ENCODE data around the gene GADD45GIP1.
"Not testable (repeated sequence)": the region's sequence is repeated elsewhere in the genome, so short reads cannot be mapped to it uniquely, and the experiment has no call there.

Gene GADD45GIP1

GRCh38 chr19:12985049-12985776 is 28.2 kb upstream of the GADD45GIP1 start:
- Histone ChIP-seq H3K36me3 (ENCODE audit: insufficient read depth, low read length) (no peaks in the 10 kb centered on the region), H3K9me3 (replicated peaks; ENCODE audit: low read length) (no peaks in the 10 kb centered on the region), H3K4me3 (ENCODE audit: low read length) (peak overlapping the region; percentile 35), H3K9ac (ENCODE audit: low read depth, low read length) (no peak overlapping the region), H3K4me2 (ENCODE audit: low read length) (peak overlapping the region; percentile 37), H3K27me3 (ENCODE audit: control insufficient read depth, insufficient read depth, low read length) (no peaks in the 10 kb centered on the region), H3K4me1 (ENCODE audit: control insufficient read depth, insufficient read depth, low read length) (peaks cover 23% of the 10 kb centered on the region)

DNA sequence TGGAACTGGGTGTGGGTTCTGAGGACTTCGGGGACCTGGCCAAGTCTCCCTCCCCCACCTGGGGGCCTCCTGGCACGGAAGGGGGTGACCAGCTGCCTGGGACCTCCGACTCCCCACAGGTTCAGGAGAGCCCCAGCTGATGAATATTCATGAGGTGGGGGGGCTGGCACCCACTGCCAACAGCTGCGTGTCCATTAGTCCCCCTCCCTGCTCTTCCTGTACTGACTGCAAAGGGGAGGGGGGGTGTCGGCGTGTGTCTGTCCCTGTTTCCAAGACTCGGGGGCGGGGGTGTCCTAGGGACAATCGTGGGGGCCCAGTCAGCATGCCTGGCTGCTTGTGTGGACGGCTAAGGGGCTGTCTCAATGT is 27.6 kb upstream of the GADD45GIP1 start:
- peaks cover 23% of the 10 kb centered on the region for H3K4me1 ChIP-seq (ENCODE audit: control insufficient read depth, insufficient read depth, low read length)
- H3K36me3 ChIP-seq (ENCODE audit: insufficient read depth, low read length) = no peaks in the 10 kb centered on the region
- peak overlapping the region; percentile 35 for H3K4me3 ChIP-seq (ENCODE audit: low read length)
- H3K9me3 ChIP-seq (replicated peaks; ENCODE audit: low read length) = no peaks in the 10 kb centered on the region
- no peaks in the 10 kb centered on the region for H3K27me3 ChIP-seq (ENCODE audit: control insufficient read depth, insufficient read depth, low read length)
- H3K4me2 ChIP-seq (ENCODE audit: low read length) = peak overlapping the region; percentile 37
- no peak overlapping the region for H3K9ac ChIP-seq (ENCODE audit: low read depth, low read length)

DNA sequence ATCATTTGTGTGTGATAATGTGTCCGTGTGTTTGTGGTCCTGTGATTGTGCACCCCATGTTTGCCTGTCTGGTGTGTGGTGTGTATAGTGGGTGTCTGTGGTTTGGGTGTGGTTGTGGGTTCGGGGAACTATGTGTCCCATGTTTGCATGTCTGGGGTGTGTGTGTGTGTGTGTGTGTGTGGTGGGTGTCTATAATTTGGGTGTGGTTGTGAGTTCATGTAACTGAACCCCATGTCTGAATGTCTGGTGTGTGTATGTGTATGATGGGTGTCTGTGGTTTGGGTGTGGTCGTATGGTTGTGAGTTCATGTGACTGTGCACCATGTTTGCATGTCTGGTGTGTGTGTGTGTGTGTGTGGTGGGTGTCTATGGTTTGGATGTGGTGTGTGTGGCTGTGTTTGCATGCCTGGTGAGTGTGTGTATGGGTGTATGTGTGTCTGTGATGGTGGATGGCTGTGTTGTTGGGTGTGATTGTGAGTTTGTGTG is 27.2 kb upstream of the GADD45GIP1 start:
- Histone ChIP-seq H3K4me2 (ENCODE audit: low read length) (no peak overlapping the region), H3K9ac (ENCODE audit: low read depth, low read length) (no peak overlapping the region), H3K27me3 (ENCODE audit: control insufficient read depth, insufficient read depth, low read length) (no peaks in the 10 kb centered on the region), H3K4me1 (ENCODE audit: control insufficient read depth, insufficient read depth, low read length) (peaks cover 23% of the 10 kb centered on the region), H3K4me3 (ENCODE audit: low read length) (no peak overlapping the region), H3K36me3 (ENCODE audit: insufficient read depth, low read length) (no peaks in the 10 kb centered on the region), H3K9me3 (replicated peaks; ENCODE audit: low read length) (no peaks in the 10 kb centered on the region)

DNA sequence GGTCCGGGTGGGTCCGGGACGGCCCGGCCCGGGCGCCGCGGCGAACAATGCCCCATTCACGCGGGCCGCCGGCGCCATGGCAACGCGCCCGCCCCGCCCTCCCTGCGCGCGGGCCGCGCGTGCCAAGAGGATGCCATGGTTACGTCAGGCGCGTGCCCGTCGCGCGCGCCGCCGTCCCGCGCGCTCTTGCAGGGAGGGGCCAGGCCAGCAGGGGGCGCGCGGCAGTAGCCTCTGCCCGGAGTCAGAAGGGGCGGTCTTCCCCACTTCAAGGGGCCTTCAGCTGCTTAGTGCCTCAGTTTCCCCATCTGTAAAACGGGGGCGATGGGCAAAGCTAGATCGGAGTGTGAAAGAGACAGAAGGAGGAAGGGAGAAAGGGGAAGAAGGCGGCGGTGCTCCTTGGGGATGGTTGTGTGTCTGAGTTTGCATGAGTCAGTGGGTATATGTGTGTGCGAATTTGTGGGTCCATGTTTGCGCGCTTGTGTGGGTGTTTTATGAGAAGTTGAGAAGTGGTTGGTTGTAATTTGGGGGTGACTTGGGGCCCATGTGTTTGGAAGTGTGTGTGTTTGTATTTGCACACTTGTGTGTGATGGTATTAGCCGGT is 26.6 kb upstream of the GADD45GIP1 start:
- Histone ChIP-seq H3K4me2 (ENCODE audit: low read length) (peak overlapping the region; percentile 74), H3K9me3 (replicated peaks; ENCODE audit: low read length) (no peaks in the 10 kb centered on the region), H3K27me3 (ENCODE audit: control insufficient read depth, insufficient read depth, low read length) (no peaks in the 10 kb centered on the region), H3K4me1 (ENCODE audit: control insufficient read depth, insufficient read depth, low read length) (peaks cover 23% of the 10 kb centered on the region), H3K4me3 (ENCODE audit: low read length) (peak overlapping the region; percentile 67), H3K9ac (ENCODE audit: low read depth, low read length) (peak overlapping the region; percentile 71), H3K36me3 (ENCODE audit: insufficient read depth, low read length) (no peaks in the 10 kb centered on the region)

DNA sequence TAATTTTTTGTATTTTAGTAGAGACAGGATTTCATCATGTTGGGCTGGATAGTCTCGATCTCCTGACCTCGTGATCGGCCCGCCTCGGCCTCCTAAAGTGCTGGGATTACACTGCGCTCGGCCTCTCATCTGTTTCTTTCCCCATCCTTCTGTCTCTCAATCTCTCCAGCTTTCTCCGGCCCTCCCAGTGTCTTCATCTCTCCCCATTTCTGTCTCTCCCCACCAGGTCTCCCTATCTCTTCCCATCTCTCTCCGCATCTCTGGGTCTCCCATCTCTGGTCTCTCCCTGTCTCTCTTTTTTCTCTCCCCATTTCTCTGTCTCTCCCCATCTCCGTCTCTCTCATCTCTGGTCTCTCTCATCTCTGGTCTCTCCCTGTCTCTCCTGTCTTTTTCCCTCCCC is 26.1 kb upstream of the GADD45GIP1 start:
- peak overlapping the region; percentile 71 for H3K9ac ChIP-seq (ENCODE audit: low read depth, low read length)
- H3K4me3 ChIP-seq (ENCODE audit: low read length) = peak overlapping the region; percentile 67
- H3K36me3 ChIP-seq (ENCODE audit: insufficient read depth, low read length) = no peaks in the 10 kb centered on the region
- no peaks in the 10 kb centered on the region for H3K9me3 ChIP-seq (replicated peaks; ENCODE audit: low read length)
- peaks cover 23% of the 10 kb centered on the region for H3K4me1 ChIP-seq (ENCODE audit: control insufficient read depth, insufficient read depth, low read length)
- H3K4me2 ChIP-seq (ENCODE audit: low read length) = peak overlapping the region; percentile 74
- H3K27me3 ChIP-seq (ENCODE audit: control insufficient read depth, insufficient read depth, low read length) = no peaks in the 10 kb centered on the region

GRCh38 chr19:12982648-12983047 is 25.6 kb upstream of the GADD45GIP1 start:
- Histone ChIP-seq H3K4me2 (ENCODE audit: low read length) (no peak overlapping the region), H3K36me3 (ENCODE audit: insufficient read depth, low read length) (no peaks in the 10 kb centered on the region), H3K4me1 (ENCODE audit: control insufficient read depth, insufficient read depth, low read length) (peaks cover 23% of the 10 kb centered on the region), H3K9me3 (replicated peaks; ENCODE audit: low read length) (no peaks in the 10 kb centered on the region), H3K4me3 (ENCODE audit: low read length) (no peak overlapping the region), H3K27me3 (ENCODE audit: control insufficient read depth, insufficient read depth, low read length) (no peaks in the 10 kb centered on the region), H3K9ac (ENCODE audit: low read depth, low read length) (no peak overlapping the region)

GRCh38 chr19:12979974-12980373 is 23.0 kb upstream of the GADD45GIP1 start:
- Histone ChIP-seq H3K36me3 (ENCODE audit: insufficient read depth, low read length) (no peaks in the 10 kb centered on the region), H3K4me3 (ENCODE audit: low read length) (no peak overlapping the region), H3K4me1 (ENCODE audit: control insufficient read depth, insufficient read depth, low read length) (peaks cover 16% of the 10 kb centered on the region), H3K9me3 (replicated peaks; ENCODE audit: low read length) (no peaks in the 10 kb centered on the region), H3K27me3 (ENCODE audit: control insufficient read depth, insufficient read depth, low read length) (no peaks in the 10 kb centered on the region), H3K4me2 (ENCODE audit: low read length) (no peak overlapping the region), H3K9ac (ENCODE audit: low read depth, low read length) (no peak overlapping the region)

DNA sequence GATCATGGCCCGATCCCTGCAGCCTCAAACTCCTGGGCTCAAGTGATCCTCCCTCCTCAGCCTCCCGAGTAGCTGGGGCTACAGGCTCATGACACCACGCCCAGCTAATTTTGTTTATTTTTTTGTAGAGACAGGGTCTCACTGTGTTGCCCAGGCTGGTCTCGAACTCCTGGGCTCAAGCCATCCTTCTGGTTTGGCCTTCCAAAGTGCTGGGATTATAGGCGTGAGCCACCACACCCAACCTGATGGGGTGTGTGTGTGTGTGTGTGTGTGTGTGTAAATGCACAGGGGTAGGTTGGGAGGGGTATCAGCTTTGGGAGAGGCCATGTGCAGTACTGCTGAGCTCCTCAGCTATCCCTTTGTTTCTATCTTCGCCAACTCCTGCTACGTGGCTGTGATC is 19.1 kb upstream of the GADD45GIP1 start:
- H3K4me2 ChIP-seq (ENCODE audit: low read length); H3K4me3 ChIP-seq (ENCODE audit: low read length); H3K4me1 ChIP-seq (ENCODE audit: control insufficient read depth, insufficient read depth, low read length); H3K9ac ChIP-seq (ENCODE audit: low read depth, low read length); H3K27me3 ChIP-seq (ENCODE audit: control insufficient read depth, insufficient read depth, low read length); H3K9me3 ChIP-seq (replicated peaks; ENCODE audit: low read length); H3K36me3 ChIP-seq (ENCODE audit: insufficient read depth, low read length): not testable (repeated sequence)

DNA sequence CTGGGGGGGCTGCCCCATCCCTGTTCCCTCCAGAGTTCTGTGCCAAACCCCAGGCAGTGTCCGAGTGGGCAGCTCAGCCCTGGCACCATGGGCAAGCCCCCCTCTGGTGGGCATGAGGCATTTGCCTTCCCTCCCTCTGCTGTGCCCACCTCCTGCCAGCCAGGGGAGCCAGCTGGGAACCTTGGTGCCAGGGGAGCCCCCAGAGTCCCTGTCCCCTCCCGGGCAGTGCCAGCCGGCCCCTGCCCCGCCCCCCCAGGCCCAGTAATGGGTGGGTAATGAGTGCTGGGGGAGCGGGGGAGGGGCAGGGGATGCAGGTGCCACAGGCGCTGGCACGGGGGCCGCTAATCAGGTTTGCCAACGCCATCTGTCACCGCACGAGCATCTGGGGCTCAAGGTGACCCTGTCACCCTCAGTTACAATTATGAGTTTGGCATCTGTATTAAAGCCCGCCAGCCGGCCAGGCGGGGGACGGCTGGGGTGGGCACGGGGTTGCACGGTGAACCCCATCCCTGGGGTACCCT is 18.3 kb upstream of the GADD45GIP1 start:
- Histone ChIP-seq H3K27me3 (ENCODE audit: control insufficient read depth, insufficient read depth, low read length) (no peaks in the 10 kb centered on the region), H3K36me3 (ENCODE audit: insufficient read depth, low read length) (no peaks in the 10 kb centered on the region), H3K9ac (ENCODE audit: low read depth, low read length) (no peak overlapping the region), H3K9me3 (replicated peaks; ENCODE audit: low read length) (no peaks in the 10 kb centered on the region), H3K4me2 (ENCODE audit: low read length) (no peak overlapping the region), H3K4me3 (ENCODE audit: low read length) (no peak overlapping the region), H3K4me1 (ENCODE audit: control insufficient read depth, insufficient read depth, low read length) (peaks cover 5% of the 10 kb centered on the region)

DNA sequence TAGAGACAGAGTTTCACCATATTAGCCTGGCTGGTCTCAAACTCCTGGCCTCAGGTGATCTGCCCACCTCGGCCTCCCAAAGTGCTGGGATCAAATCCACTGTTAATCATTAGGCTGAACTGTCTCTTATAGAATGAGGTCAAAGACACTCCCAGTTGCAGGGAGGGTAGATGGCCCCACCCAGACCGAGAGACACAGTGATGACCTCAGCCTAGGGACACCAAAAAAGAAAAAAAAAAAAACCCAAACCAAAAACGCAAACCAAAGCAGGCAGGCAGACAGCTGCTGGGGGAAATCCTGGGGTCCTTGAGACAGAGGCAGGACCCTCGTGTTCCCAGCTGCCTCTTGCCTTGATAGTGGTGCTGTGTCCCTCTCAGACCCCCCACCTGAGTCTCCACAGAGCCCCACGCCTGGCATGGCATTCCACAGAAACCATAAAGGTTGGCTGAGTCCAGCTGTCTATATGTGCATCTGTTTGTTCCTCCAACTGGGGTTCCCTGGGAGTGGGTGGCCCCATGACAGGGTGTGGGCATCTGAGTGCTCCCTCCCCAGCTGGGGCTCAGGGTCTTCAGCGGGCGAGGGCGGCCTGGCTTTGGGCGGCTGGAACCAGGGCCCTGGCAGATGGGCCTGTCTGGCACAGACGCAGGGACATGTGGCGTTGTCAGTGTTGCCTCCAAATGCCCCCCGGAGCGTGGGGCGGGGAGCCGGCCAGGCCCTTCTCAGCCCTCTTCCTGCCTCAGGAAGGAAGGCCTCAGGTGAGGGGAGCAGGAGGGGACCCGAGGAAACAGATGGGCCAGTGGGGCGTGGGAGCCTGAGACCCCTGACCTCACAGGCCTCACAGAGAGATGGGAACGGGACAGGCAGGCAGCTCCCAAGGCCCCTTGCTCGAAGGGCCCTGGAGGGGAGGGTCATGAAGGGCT is 17.5 kb upstream of the GADD45GIP1 start:
- peaks cover 9% of the 10 kb centered on the region for H3K4me1 ChIP-seq (ENCODE audit: control insufficient read depth, insufficient read depth, low read length)
- no peak overlapping the region for H3K9ac ChIP-seq (ENCODE audit: low read depth, low read length)
- H3K4me2 ChIP-seq (ENCODE audit: low read length) = no peak overlapping the region
- no peaks in the 10 kb centered on the region for H3K27me3 ChIP-seq (ENCODE audit: control insufficient read depth, insufficient read depth, low read length)
- no peaks in the 10 kb centered on the region for H3K36me3 ChIP-seq (ENCODE audit: insufficient read depth, low read length)
- no peaks in the 10 kb centered on the region for H3K9me3 ChIP-seq (replicated peaks; ENCODE audit: low read length)
- H3K4me3 ChIP-seq (ENCODE audit: low read length) = no peak overlapping the region

DNA sequence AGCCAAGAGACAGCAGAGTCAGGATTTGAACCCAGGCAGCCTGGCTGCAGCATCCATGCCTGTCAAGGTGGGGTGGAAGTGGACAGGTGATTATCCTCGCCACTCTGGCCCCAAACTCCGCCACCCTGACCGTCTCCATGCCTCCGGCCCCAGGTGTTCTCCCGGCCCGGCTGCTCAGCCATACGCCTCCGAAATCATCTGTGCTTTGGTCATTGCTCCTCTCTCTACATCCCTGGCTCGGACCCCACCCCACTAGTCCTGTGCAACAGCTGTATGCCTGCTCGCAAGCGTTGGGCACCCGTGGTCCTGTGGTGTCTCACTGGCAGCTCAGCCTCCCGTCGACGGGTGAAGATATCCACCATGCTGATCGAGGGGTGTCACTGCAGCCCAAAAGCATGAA is 16.2 kb upstream of the GADD45GIP1 start:
- Histone ChIP-seq H3K9me3 (replicated peaks; ENCODE audit: low read length) (no peaks in the 10 kb centered on the region), H3K4me3 (ENCODE audit: low read length) (no peak overlapping the region), H3K27me3 (ENCODE audit: control insufficient read depth, insufficient read depth, low read length) (no peaks in the 10 kb centered on the region), H3K36me3 (ENCODE audit: insufficient read depth, low read length) (no peaks in the 10 kb centered on the region), H3K9ac (ENCODE audit: low read depth, low read length) (no peak overlapping the region), H3K4me1 (ENCODE audit: control insufficient read depth, insufficient read depth, low read length) (peaks cover 14% of the 10 kb centered on the region), H3K4me2 (ENCODE audit: low read length) (no peak overlapping the region)
